GM12865 (cell line): ENCODE data around the gene ASB11.
"Not testable (repeated sequence)": the region's sequence is repeated elsewhere in the genome, so short reads cannot be mapped to it uniquely, and the experiment has no call there.

Source experiments
- DNase-seq: peaks from one replicate; pipeline ENCODE4 v3.0.0; 2010; ENCODE audit warnings: low read depth
- H3K4me3 ChIP-seq: 2 replicates; pipeline ENCODE4 v1.5.1; 2011; ENCODE audit warnings: mild to moderate bottlenecking, low read depth, low read length, control low read depth
- TF ChIP-seq, protein P1 (sequence below): IDR thresholded peaks from 2 replicates; pipeline ENCODE4 v1.5.1; 2011; ENCODE audit warnings: low read length, control low read depth, low read depth, inconsistent platforms; ENCODE audit not compliant: insufficient read depth; ENCODE audit errors: missing control alignments

ASB11 gene

DNA sequence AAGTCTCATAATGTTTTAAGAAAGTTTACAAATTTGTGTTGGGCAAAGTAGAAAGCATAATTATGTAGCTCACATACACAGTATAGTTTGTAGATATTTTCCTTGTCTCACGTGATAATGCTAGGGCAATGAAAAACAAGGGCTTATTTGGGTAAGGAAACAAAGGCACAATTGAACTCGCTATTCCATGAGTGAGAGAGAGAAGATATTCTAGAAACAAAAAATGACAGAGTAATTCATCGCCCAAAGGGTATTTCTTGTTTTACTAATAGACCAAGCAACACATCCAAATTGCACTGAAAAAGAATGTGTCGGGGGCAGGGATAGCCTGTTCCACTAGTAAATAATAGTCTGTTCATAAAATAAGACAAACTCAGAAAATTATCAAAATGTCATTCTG is 3.6 kb upstream of the ASB11 start:
- no peak overlapping the region for H3K4me3 ChIP-seq
- DNase-seq, result no peak
- TF ChIP-seq, protein P1, sequence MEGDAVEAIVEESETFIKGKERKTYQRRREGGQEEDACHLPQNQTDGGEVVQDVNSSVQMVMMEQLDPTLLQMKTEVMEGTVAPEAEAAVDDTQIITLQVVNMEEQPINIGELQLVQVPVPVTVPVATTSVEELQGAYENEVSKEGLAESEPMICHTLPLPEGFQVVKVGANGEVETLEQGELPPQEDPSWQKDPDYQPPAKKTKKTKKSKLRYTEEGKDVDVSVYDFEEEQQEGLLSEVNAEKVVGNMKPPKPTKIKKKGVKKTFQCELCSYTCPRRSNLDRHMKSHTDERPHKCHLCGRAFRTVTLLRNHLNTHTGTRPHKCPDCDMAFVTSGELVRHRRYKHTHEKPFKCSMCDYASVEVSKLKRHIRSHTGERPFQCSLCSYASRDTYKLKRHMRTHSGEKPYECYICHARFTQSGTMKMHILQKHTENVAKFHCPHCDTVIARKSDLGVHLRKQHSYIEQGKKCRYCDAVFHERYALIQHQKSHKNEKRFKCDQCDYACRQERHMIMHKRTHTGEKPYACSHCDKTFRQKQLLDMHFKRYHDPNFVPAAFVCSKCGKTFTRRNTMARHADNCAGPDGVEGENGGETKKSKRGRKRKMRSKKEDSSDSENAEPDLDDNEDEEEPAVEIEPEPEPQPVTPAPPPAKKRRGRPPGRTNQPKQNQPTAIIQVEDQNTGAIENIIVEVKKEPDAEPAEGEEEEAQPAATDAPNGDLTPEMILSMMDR, result no peak

DNA sequence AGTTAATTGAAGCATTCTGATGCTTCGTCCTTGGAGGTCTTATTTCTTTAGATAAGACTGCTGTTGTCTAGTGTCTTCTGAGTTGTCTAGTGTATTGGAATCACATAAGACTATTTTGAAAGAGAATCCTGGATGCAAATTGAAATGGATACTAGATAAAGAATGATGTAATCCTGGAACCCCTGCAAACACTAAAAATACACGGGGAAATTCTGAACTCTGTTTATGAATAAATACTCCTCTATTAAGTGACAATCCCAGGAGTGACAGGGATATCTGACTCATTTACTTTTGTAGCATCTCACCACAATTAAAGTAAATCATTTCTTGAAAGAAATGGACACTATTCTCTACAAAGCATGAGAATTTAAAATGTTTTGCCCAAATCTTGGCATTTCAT is 968 bp downstream of the ASB11 start:
- no peak for DNase-seq
- no peak overlapping the region for H3K4me3 ChIP-seq
- TF ChIP-seq, protein P1, result no peak

DNA sequence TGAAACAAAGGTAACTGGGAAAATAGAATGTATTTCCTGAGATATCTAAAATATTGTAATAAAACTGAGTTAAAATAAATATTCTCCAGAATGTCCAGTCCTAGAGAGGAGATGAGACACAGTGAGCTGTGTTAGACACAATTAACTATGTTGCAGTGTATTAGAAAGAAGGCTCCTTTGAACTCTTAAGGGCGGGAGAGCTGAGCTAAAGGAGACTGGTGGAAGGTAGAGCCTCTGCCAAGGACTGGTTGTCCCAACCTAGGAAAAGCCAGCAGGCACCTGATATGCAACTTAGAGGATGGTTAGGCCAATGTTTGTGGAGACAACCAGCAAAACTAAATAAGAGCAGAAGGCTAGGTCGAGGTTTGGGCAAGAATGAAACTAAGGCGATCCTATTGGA is 4.3 kb downstream of the ASB11 start:
- no peak for DNase-seq
- H3K4me3 ChIP-seq, result no peak overlapping the region
- TF ChIP-seq, protein P1, result no peak

DNA sequence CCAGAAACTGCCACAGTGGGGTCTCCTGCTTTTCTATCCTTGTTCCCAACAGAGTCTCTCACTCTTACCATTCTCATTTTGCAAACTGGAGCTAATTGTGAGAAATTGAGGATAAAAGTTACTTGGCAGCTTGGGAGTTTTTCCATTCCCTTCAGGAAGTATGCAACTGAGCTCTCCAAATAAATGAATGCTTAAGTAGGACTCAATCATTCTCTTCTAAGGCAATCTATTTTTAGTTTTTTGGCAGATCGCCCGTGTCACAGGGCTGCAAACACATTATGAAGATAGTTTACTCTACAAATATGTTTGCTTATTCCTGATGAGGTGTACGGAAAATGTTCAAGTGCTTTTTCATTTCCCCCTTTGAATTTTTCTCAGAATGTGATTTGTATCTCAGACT is 5.3 kb downstream of the ASB11 start:
- H3K4me3 ChIP-seq, result no peak overlapping the region
- TF ChIP-seq, protein P1, result no peak
- DNase-seq, result no peak

DNA sequence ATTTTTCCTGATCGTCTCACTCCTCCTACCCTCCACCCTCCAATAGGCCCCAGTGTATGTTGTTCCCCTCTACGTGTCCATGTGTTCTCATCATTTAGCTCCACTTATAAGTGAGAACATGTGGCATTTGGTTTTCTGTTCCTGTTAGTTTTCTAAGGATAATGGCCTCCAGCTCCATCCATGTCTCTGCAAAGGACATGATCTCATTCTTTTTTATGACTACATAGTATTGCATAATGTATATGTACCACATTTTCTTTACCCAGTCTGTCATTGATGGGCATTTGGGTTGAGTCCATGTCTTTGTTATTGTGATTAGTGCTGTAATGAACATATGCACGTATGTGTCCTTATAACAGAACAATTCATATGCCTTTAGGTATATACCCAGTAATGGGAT is 9.5 kb downstream of the ASB11 start:
- not testable (repeated sequence) for DNase-seq, H3K4me3 ChIP-seq

DNA sequence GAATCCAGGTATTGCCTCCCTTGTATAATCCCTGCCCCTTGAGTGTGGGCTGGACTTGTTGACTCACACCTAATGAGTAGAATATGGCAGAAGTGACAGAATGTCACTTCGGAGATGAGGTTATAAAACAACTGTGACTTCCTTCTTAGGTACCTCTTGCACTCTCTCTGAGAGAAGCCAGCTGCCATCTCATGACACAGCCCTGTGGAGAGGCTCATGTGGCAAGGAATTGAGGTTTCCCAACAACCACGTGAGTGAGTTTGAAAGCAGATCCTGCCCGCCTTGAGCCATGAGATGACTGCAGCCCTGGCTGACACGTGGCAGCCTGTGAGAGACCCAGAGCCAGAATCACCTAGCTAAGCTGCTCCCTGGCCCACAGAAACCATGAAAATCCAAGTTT is 13.5 kb downstream of the ASB11 start:
- DNase-seq, result peak; percentile 18
- no peak overlapping the region for H3K4me3 ChIP-seq
- TF ChIP-seq, protein P1, result no peak

DNA sequence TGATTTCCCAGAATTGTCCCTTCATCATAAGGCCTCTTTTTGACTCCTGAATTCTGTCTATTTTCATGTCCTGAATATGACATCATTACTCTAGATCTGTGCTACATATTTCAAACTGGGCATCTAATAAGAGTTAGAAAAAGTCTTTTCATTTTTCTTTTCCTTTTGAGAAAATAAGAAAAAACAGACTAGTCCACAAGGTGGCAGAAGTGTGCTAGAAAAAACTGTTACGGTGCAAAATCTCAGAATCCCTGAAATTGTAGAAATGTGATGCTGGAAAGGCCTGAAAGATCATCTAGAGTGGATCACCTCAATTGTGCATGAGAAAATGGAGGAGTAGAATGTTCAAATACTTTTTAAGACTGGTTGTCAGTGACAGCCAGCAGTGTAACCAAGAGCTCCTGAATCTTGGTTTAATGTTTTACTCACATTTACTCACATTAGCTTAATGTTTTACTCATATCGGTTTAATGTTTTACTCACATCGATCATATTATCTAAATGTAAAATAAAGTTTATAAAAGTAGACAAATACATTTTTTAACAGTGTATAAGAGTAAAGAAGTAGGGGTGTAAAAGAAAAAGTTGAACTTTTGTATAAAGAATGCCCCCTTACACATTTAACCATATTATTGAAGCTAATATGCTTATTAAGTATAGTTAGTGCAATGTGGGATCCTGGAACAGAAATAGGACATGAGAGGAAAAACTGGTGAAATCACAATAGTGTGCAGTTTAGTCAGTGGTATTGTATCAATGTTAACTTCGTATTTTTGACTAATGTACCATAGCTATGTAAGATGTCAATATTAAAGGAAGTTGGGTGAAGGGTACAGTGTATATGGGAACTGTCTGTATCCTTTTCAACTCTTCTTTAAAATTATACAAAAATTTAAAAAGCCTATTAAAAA is 15.2 kb downstream of the ASB11 start:
- DNase-seq, result peak; percentile 1
- TF ChIP-seq, protein P1, result peak; percentile 34
- no peak overlapping the region for H3K4me3 ChIP-seq
